ENCODE results near the gene BRIP1.

BRIP1 gene

DNA sequence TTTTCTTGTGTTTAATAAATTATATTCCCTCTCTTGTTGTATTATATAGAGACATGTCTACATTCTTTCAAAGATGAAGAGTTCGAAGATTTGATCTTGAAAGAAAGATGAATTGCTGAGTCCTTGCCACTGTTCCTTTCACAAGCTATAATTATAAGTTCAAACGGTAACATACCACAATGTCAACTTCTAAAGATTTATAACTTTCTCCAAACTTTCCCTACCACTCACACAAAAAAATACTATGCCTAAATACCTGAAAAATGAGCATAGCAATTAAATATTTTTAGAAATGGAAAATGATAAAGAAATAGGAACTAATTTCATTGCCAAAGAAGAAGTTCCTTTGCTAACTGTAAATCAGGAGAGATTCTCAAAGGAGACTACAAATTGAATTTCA lies 50.6 kb downstream of the BRIP1 start:
- Histone ChIP-seq H3K4me1 (ENCODE audit: insufficient read depth, low read length) (no peaks in the 10 kb centered on the region), H3K4me3 (ENCODE audit: low read depth in 1 of 2, low read length in 2 of 2) (no peak overlapping the region), H3K9ac (ENCODE audit: low read length) (no peak overlapping the region), H3K9me3 (ENCODE audit: low read length) (no peaks in the 10 kb centered on the region), H3K36me3 (ENCODE audit: insufficient read depth, low read length) (no peaks in the 10 kb centered on the region), H3K27me3 (ENCODE audit: control insufficient read depth in 1 of 2, insufficient read depth in 2 of 2, low read length in 2 of 2) (no peaks in the 10 kb centered on the region), H3K27ac (ENCODE audit: low read depth, low read length) (no peak overlapping the region)

GRCh38 chr17:61809816-61810392 lies 53.4 kb downstream of the BRIP1 start:
- H3K4me3 ChIP-seq (ENCODE audit: low read depth in 1 of 2, low read length in 2 of 2) = no peak overlapping the region
- H3K9ac ChIP-seq (ENCODE audit: low read length) = no peak overlapping the region
- no peaks in the 10 kb centered on the region for H3K27me3 ChIP-seq (ENCODE audit: control insufficient read depth in 1 of 2, insufficient read depth in 2 of 2, low read length in 2 of 2)
- H3K9me3 ChIP-seq (ENCODE audit: low read length) = no peaks in the 10 kb centered on the region
- H3K4me1 ChIP-seq (ENCODE audit: insufficient read depth, low read length) = no peaks in the 10 kb centered on the region
- no peaks in the 10 kb centered on the region for H3K36me3 ChIP-seq (ENCODE audit: insufficient read depth, low read length)
- no peak overlapping the region for H3K27ac ChIP-seq (ENCODE audit: low read depth, low read length)

GRCh38 chr17:61808442-61808841 lies 54.9 kb downstream of the BRIP1 start:
- H3K4me1 ChIP-seq (ENCODE audit: insufficient read depth, low read length) = no peaks in the 10 kb centered on the region
- no peak overlapping the region for H3K9ac ChIP-seq (ENCODE audit: low read length)
- no peak overlapping the region for H3K27ac ChIP-seq (ENCODE audit: low read depth, low read length)
- no peaks in the 10 kb centered on the region for H3K36me3 ChIP-seq (ENCODE audit: insufficient read depth, low read length)
- H3K9me3 ChIP-seq (ENCODE audit: low read length) = no peaks in the 10 kb centered on the region
- H3K27me3 ChIP-seq (ENCODE audit: control insufficient read depth in 1 of 2, insufficient read depth in 2 of 2, low read length in 2 of 2) = no peaks in the 10 kb centered on the region
- H3K4me3 ChIP-seq (ENCODE audit: low read depth in 1 of 2, low read length in 2 of 2) = no peak overlapping the region

DNA sequence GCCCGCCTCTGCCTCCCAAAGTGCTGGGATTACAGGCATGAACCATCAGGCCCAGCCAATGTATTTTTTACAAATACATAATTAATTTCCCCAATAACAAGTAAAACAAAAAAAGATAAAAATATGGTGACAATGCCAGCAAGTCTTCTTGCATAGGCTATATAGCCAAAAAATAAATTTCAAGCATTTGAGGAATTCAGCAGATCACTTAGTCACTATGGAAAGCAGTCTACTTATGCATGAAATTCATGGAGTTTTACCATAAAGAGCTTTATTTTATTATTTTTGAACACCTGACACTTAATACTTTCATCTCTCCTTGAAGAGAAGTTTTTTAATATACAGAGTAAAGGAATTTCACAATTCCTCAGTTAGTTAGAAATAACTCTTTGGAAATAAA lies 56.4 kb downstream of the BRIP1 start:
- H3K36me3 ChIP-seq (ENCODE audit: insufficient read depth, low read length) = no peaks in the 10 kb centered on the region
- no peaks in the 10 kb centered on the region for H3K27me3 ChIP-seq (ENCODE audit: control insufficient read depth in 1 of 2, insufficient read depth in 2 of 2, low read length in 2 of 2)
- H3K9ac ChIP-seq (ENCODE audit: low read length) = no peak overlapping the region
- no peak overlapping the region for H3K4me3 ChIP-seq (ENCODE audit: low read depth in 1 of 2, low read length in 2 of 2)
- H3K9me3 ChIP-seq (ENCODE audit: low read length) = no peaks in the 10 kb centered on the region
- H3K4me1 ChIP-seq (ENCODE audit: insufficient read depth, low read length) = no peaks in the 10 kb centered on the region
- H3K27ac ChIP-seq (ENCODE audit: low read depth, low read length) = no peak overlapping the region

DNA sequence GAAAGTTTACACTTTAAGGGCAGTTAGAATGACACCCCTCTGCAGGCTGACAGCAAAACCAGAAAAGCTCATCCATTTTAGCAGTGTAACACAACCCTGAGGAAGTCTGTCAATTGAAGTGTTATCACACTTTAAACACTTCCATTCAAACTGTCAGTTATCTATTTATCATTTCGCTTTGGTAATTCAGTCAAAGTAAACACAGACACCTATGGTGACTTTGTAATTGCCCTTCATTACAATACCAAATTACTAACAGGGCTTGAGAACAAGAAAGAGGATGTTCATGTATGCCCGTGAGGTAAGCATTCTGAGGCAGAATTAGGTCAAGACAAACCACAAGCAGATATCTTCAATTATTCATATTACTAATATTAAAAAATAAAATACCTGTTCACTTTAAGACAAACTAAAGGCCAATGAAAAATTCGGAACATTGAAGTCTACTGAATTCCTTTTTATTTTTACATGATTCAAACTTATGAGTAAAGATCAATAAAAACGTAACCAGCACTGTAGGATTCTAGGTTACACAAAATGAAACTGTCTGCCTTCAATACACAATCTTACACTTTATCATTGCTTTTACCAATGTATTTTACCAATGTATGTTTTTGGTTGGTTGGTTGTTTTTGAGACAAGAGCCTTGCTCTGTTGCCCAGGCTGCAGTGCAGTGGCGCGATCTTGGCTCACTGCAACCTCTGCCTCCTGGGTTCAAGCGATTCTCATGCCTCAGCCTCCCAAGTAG lies 57.1 kb downstream of the BRIP1 start:
- Histone ChIP-seq H3K27me3 (ENCODE audit: control insufficient read depth in 1 of 2, insufficient read depth in 2 of 2, low read length in 2 of 2) (no peaks in the 10 kb centered on the region), H3K9me3 (ENCODE audit: low read length) (no peaks in the 10 kb centered on the region), H3K4me3 (ENCODE audit: low read depth in 1 of 2, low read length in 2 of 2) (no peak overlapping the region), H3K36me3 (ENCODE audit: insufficient read depth, low read length) (no peaks in the 10 kb centered on the region), H3K4me1 (ENCODE audit: insufficient read depth, low read length) (no peaks in the 10 kb centered on the region), H3K9ac (ENCODE audit: low read length) (no peak overlapping the region), H3K27ac (ENCODE audit: low read depth, low read length) (no peak overlapping the region)

GRCh38 chr17:61805399-61805798 lies 57.9 kb downstream of the BRIP1 start:
- Histone ChIP-seq H3K27me3 (ENCODE audit: control insufficient read depth in 1 of 2, insufficient read depth in 2 of 2, low read length in 2 of 2) (no peaks in the 10 kb centered on the region), H3K36me3 (ENCODE audit: insufficient read depth, low read length) (no peaks in the 10 kb centered on the region), H3K9ac (ENCODE audit: low read length) (no peak overlapping the region), H3K9me3 (ENCODE audit: low read length) (no peaks in the 10 kb centered on the region), H3K4me3 (ENCODE audit: low read depth in 1 of 2, low read length in 2 of 2) (no peak overlapping the region), H3K4me1 (ENCODE audit: insufficient read depth, low read length) (no peaks in the 10 kb centered on the region), H3K27ac (ENCODE audit: low read depth, low read length) (no peak overlapping the region)

DNA sequence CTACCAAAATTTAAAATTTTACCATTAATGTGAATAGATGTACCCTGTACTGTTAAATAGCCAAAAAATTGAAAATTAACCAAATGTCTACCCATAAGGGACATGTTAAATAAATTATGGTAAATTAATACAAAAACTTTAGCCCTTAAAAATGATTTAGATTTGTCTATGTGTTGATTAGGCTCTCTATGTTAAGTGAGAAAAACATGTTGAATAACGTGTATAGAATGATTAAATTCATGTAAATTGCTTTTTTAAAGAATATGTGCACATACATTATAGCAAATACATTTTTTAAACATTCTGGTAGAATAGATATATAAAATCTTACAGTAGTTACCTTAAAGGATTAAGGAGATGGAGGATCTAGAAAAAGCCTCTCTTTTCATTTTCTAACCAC lies 59.5 kb downstream of the BRIP1 start:
- Histone ChIP-seq H3K9me3 (ENCODE audit: low read length) (no peaks in the 10 kb centered on the region), H3K27me3 (ENCODE audit: control insufficient read depth in 1 of 2, insufficient read depth in 2 of 2, low read length in 2 of 2) (no peaks in the 10 kb centered on the region), H3K4me1 (ENCODE audit: insufficient read depth, low read length) (no peaks in the 10 kb centered on the region), H3K27ac (ENCODE audit: low read depth, low read length) (no peak overlapping the region), H3K9ac (ENCODE audit: low read length) (no peak overlapping the region), H3K36me3 (ENCODE audit: insufficient read depth, low read length) (no peaks in the 10 kb centered on the region), H3K4me3 (ENCODE audit: low read depth in 1 of 2, low read length in 2 of 2) (no peak overlapping the region)

DNA sequence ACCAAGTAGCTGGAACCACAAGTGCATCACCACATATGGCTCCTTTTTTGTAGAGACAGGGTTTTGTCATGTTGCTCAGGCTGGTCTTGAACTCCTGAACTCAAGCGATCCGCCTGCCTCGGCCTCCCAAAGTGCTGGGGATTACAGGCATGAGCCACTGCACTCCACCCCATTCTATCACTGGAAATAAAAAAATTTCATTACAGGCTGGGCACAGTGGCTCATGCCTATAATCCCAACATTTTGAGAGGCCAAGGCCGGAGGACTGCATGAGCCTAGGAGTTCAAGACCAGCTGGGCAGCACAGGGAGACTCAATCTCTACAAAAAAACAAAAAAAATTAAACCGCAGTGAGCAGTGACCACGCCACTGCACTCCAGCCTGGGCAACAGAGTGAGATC lies 60.1 kb downstream of the BRIP1 start:
- no peaks in the 10 kb centered on the region for H3K4me1 ChIP-seq (ENCODE audit: insufficient read depth, low read length)
- H3K36me3 ChIP-seq (ENCODE audit: insufficient read depth, low read length) = no peaks in the 10 kb centered on the region
- H3K27me3 ChIP-seq (ENCODE audit: control insufficient read depth in 1 of 2, insufficient read depth in 2 of 2, low read length in 2 of 2) = no peaks in the 10 kb centered on the region
- H3K9ac ChIP-seq (ENCODE audit: low read length) = no peak overlapping the region
- no peak overlapping the region for H3K27ac ChIP-seq (ENCODE audit: low read depth, low read length)
- H3K4me3 ChIP-seq (ENCODE audit: low read depth in 1 of 2, low read length in 2 of 2) = no peak overlapping the region
- H3K9me3 ChIP-seq (ENCODE audit: low read length) = no peaks in the 10 kb centered on the region

DNA sequence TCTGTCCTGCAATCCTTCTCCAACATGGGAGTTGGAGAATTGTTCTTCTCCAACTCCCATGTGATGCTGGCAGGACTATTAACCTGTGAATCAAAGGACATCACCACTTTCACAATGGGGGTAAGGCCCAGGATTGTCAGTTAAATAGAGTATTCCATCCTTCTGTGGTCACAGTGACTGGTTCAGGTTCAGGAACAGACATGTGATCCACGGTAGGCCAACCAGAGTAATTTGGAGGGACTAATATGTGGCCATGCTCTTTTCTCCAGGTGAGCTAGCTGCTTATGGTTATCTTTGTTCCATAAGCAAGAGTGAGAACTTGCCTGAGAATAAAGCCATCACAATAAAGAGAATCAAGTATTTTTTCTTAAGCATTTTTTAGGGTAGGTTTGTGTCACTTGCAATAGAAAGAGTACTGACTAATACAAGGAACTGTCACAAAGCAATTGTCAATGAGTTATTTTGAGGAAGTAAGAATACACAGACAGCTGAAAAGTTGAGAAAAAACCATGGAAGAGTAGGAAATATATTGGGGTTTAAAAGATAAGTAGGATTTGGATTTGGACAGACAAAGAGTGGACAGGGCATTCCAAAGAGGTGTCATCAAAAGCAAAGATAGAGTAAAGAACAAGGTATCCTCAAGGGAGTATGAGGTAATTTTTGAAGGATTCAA lies 63.4 kb downstream of the BRIP1 start:
- no peak overlapping the region for H3K4me3 ChIP-seq (ENCODE audit: low read depth in 1 of 2, low read length in 2 of 2)
- H3K4me1 ChIP-seq (ENCODE audit: insufficient read depth, low read length) = no peaks in the 10 kb centered on the region
- no peaks in the 10 kb centered on the region for H3K36me3 ChIP-seq (ENCODE audit: insufficient read depth, low read length)
- no peaks in the 10 kb centered on the region for H3K27me3 ChIP-seq (ENCODE audit: control insufficient read depth in 1 of 2, insufficient read depth in 2 of 2, low read length in 2 of 2)
- H3K9ac ChIP-seq (ENCODE audit: low read length) = no peak overlapping the region
- H3K9me3 ChIP-seq (ENCODE audit: low read length) = no peaks in the 10 kb centered on the region
- H3K27ac ChIP-seq (ENCODE audit: low read depth, low read length) = no peak overlapping the region

DNA sequence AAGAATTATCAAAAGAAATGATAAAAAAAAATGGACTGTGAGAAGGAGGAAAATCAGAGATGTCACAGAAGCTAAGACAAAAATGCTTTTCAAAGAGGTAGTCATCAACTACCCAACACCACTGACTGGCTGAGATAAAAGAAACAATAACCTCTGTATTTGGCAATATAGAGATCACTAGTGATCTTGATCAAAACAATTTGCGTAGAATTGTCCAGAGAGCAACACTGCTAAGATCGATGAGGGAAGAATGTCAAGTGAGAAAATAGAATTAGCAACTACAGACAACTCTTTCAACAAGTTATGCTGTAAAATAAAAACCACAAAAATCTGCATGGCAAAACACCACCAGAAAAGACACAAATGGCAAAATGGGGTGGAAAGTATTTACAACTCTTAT lies 66.0 kb downstream of the BRIP1 start:
- H3K36me3 ChIP-seq (ENCODE audit: insufficient read depth, low read length) = no peaks in the 10 kb centered on the region
- no peak overlapping the region for H3K27ac ChIP-seq (ENCODE audit: low read depth, low read length)
- H3K4me1 ChIP-seq (ENCODE audit: insufficient read depth, low read length) = no peaks in the 10 kb centered on the region
- H3K9ac ChIP-seq (ENCODE audit: low read length) = no peak overlapping the region
- H3K9me3 ChIP-seq (ENCODE audit: low read length) = no peaks in the 10 kb centered on the region
- H3K4me3 ChIP-seq (ENCODE audit: low read depth in 1 of 2, low read length in 2 of 2) = no peak overlapping the region
- H3K27me3 ChIP-seq (ENCODE audit: control insufficient read depth in 1 of 2, insufficient read depth in 2 of 2, low read length in 2 of 2) = no peaks in the 10 kb centered on the region

- H3K4me3 ChIP-seq (ENCODE audit: low read depth in 1 of 2, low read length in 2 of 2) = no peak overlapping the region
- H3K9ac ChIP-seq (ENCODE audit: low read length) = no peak overlapping the region
- H3K36me3 ChIP-seq (ENCODE audit: insufficient read depth, low read length) = no peaks in the 10 kb centered on the region
- H3K4me1 ChIP-seq (ENCODE audit: insufficient read depth, low read length) = no peaks in the 10 kb centered on the region
- H3K27ac ChIP-seq (ENCODE audit: low read depth, low read length) = no peak overlapping the region
- H3K9me3 ChIP-seq (ENCODE audit: low read length) = no peaks in the 10 kb centered on the region
- H3K27me3 ChIP-seq (ENCODE audit: control insufficient read depth in 1 of 2, insufficient read depth in 2 of 2, low read length in 2 of 2) = no peaks in the 10 kb centered on the region
These were observed 67.8 kb downstream of the BRIP1 start for GRCh38 chr17:61795546-61795945.

DNA sequence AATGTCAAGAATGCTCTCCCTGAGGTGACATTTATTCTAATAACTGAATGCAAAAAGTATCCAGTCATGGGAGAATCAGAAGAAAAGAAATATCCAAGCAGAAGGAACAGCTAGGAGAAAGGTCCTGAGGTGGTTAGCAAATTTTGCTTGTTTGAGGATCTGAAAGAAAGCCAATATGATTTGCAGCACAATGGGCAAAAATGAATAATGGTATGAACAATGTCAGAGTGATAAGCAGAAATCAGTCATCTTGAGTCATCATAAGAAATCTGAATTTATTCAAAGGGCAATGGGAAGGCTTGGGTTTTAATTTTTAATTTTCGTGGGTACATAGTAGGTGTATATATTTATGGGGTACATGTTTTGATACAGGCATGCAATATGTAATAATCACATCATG lies 68.5 kb downstream of the BRIP1 start:
- no peaks in the 10 kb centered on the region for H3K36me3 ChIP-seq (ENCODE audit: insufficient read depth, low read length)
- no peaks in the 10 kb centered on the region for H3K4me1 ChIP-seq (ENCODE audit: insufficient read depth, low read length)
- H3K9ac ChIP-seq (ENCODE audit: low read length) = no peak overlapping the region
- no peaks in the 10 kb centered on the region for H3K27me3 ChIP-seq (ENCODE audit: control insufficient read depth in 1 of 2, insufficient read depth in 2 of 2, low read length in 2 of 2)
- H3K9me3 ChIP-seq (ENCODE audit: low read length) = no peaks in the 10 kb centered on the region
- no peak overlapping the region for H3K4me3 ChIP-seq (ENCODE audit: low read depth in 1 of 2, low read length in 2 of 2)
- H3K27ac ChIP-seq (ENCODE audit: low read depth, low read length) = no peak overlapping the region
